ENCODE data around the gene CCL27.

- TF ChIP-seq POLR2A (IDR thresholded peaks at IDR 0.05): no peak
- TF ChIP-seq, protein P1, sequence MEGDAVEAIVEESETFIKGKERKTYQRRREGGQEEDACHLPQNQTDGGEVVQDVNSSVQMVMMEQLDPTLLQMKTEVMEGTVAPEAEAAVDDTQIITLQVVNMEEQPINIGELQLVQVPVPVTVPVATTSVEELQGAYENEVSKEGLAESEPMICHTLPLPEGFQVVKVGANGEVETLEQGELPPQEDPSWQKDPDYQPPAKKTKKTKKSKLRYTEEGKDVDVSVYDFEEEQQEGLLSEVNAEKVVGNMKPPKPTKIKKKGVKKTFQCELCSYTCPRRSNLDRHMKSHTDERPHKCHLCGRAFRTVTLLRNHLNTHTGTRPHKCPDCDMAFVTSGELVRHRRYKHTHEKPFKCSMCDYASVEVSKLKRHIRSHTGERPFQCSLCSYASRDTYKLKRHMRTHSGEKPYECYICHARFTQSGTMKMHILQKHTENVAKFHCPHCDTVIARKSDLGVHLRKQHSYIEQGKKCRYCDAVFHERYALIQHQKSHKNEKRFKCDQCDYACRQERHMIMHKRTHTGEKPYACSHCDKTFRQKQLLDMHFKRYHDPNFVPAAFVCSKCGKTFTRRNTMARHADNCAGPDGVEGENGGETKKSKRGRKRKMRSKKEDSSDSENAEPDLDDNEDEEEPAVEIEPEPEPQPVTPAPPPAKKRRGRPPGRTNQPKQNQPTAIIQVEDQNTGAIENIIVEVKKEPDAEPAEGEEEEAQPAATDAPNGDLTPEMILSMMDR (IDR thresholded peaks at IDR 0.05): peak in 6 of 7 experiments; percentile 15 to 76 (median 51)
Measured at GRCh38 chr9:34675048-34675714, 12.7 kb upstream of the CCL27 start.
